NCI-H187 treated with DMSO at 0.1 percent for 48 hours (cell line): ENCODE data around the gene BCAS1.

ENCODE experiments used
- DNase-seq: peaks from one replicate; lab custom pipeline; 2025; lab: John Stamatoyannopoulos, UW

Gene BCAS1

GRCh38 chr20:54102543-54102942 lies 32.1 kb upstream of the BCAS1 start:
- no peak for DNase-seq

GRCh38 chr20:54100563-54100962 lies 30.2 kb upstream of the BCAS1 start:
- no peak for DNase-seq

- no peak for DNase-seq
Observed at GRCh38 chr20:54099894-54100293, 29.5 kb upstream of the BCAS1 start.

DNA sequence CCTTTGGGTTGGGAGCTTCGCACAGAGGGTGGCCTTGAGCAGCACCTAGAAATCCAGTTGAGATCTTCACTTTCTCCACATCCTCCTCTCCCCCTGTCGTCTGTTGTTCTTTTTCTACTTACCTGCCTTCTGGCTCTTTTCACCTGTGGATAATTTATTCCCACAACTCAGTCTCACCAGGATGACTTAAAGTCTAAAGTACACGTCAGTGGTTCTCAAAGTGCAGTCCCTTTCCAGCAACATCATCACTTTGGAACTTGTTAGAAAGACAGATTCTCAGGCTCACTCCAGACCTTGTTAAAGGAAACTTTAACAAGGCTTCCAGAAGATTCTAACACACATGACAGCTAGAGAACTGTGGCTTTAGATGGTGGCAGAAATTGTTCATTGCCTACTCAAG lies 27.7 kb upstream of the BCAS1 start:
- DNase-seq = no peak

- DNase-seq = no peak
Observed at GRCh38 chr20:54097236-54097529, 26.8 kb upstream of the BCAS1 start.

DNA sequence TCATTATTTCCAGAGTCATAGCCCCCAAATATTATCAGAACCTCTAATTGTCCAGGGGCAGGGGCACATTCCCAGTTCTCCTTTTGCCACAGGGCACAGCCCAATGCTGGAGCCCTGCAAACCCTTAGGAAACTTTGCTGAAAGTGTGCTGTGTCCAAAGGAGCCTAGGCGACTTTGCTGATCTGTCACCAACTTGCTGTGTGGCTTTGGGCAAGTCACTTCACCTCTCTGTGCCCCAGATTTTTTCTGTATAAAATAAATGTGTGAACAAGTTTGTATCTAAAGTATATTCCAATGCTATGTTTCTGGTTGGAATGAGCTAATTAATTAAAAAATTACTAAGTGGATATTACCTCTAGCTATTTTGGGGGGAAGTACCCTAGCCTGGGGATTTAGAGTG lies 25.4 kb upstream of the BCAS1 start:
- no peak for DNase-seq

DNA sequence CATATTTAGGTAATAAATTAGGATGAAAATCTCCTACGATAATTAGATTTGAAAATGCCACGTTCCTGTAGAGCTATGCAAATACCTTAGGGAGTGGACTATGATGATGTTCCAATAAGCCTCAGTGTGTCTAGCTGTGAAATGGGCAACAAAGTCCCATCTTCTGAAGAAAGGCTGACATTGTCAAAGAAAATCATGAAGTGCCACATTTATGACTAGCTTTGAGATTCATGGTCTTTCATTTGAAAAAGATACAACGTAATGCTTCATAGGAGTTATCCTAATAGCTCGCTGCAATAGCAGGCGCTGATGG lies 23.8 kb upstream of the BCAS1 start:
- no peak for DNase-seq

DNA sequence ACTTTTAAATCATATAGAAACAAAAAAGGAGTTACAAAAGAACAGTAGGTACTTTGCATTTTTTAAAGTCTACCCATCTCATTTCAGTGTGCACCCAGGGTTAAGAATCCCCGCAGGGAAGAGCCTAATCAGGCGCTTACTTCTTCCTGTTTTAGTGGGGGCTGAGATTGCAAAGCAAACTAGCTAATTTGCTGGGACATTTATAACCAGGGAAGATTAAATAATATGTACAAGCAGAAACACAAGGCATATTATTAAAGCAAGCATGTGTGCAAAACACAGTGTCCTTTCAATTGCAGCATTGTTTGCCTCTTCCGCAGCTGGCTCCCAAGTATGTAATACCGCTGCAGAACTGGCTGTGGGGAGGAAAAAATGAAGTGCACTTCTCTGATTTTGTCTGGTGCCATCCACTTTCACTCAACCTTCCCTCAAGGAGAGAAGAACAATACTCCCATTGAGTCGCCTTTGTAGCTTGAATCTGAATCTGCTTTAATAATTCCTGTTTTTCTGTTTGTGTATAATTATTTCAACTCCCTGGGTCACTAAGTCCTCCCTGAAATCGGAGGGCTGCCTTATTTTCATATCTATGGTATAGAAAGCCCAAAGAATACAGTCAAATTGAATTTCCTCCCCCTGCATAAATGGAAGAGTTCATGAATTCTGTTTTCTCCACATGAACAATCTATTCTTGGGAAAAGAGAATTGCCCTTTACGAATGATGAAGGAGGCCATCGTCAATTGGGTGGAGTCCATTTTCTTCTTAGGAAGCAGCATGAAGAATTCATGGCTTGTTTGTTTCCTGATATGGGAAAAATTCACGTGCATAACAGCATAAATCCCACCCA lies 23.3 kb upstream of the BCAS1 start:
- no peak for DNase-seq

DNA sequence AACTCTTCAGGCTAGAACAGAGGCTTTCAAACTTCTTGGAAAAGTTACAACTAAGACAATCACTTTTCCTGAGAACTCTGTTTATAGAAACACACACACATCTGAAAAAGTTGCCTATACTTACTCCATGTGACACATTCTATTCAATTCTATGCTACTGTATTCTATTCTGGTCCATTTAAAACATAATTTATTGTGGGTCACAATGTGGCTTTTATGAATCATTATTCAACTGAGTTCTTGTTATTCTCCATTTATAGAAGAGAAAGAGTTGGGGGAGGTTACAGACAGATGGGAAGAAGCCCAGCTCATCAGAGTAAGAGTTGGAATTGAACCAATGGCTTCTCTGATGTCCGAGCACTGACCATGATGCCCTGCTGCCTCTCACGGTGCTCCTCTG lies 21.6 kb upstream of the BCAS1 start:
- DNase-seq = no peak

- no peak for DNase-seq
Observed at GRCh38 chr20:54091120-54091480, 20.7 kb upstream of the BCAS1 start.

DNA sequence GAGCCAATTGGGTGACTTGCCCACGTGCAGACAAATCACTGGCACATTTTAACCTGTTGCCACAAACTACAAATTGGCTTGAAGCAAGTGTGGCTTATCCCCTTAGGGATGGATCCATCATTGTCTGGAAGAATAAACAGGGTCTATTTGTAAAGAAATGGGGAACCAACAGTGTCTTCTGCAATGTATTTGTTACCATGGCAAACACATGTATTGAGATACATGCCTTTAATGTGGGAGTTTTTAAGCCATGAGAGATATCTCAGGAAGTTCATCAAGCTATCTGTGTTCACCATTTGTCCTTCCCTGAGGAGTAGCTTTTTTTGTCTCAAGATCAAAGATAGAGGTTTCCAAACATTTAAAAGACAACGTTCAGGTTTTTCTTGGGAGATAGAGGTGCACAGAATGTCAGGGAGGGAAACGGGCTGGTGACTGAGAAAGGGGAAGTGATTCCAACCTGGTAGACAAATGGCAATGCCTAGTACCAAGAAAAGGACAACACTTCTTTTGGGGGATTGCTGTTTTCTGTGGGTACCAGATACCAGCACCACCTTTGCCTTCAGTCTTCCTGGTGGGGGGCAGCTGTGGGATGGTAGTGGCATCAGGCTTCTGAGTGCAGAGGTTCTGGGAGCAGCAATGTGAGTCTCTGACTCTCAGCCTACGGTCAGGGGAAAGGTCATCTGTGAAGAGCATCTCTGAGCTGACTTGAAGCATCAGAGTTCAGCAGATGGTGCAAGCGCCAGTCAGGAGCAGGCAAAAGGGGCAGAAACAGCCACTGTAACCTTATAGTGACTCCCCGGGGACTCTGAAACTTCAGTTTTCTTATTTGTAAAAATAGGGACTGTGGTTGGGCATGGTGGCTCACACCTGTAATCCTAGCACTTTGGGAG lies 20.1 kb upstream of the BCAS1 start:
- no peak for DNase-seq

GRCh38 chr20:54088430-54088829 lies 18.0 kb upstream of the BCAS1 start:
- no peak for DNase-seq

DNA sequence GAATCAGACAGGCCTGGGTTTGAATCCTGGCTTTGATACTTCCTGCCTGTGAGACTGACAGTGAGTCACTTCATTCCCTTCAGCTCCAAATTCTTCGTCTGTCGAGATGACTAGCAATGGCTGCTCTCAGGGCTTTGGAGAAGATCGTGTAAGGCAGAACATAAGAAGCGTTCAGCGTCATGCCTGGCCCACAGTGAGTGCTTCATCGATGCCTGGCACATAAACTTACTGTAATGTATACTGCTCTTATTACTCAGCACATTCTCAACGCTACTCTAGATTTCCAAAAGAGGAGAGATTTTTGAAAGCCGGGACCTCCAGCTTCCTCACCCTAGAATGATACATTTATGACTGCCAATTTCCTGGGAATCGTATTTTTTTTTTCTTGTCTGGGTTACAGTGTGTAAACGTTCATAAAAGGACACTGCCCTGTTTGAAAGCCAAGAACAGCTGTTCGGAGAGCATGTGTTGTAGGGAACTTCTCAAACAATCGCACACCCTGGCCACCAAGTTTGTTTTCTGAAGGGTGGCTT lies 16.2 kb upstream of the BCAS1 start:
- DNase-seq = no peak

DNA sequence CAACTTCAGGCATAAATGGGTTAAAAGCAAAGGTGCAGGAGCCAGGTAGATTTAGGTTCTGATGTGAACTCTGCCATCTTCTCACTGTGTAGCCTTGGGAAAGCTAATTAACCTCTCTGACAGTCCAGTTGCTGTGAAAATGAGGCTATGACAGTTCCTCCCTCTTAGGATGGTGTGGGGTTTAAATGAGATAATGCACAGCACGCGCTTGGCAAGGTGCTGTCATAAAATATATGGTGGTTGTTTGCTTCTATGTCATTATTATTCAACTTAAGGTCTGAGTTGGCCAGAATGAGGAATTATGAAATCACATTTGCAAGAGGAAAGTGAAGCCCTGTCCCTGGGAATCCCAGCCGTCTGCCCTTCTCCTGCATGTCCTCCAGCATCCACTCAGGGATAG lies 15.5 kb upstream of the BCAS1 start:
- DNase-seq = no peak

- DNase-seq = no peak
Observed at GRCh38 chr20:54085425-54085824, 15.0 kb upstream of the BCAS1 start.

- DNase-seq = no peak
Observed at GRCh38 chr20:54084727-54085388, 14.5 kb upstream of the BCAS1 start.

DNA sequence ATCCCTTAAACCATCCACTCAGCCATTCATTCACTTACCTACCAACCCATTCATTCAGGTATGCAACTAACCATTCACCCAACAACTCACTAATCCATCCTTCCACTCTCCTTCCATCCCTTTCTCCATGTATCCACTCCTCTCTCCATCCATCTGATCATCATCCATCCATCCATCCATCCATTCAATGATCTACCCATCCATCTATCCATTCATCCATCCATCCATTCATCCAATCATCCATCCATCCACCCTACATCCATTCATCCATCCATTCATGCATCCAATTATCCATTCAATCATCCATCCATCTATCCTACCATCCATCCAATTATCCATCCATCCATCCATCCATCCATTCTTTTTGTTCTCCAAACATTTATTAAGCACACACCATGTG lies 13.8 kb upstream of the BCAS1 start:
- no peak for DNase-seq

DNA sequence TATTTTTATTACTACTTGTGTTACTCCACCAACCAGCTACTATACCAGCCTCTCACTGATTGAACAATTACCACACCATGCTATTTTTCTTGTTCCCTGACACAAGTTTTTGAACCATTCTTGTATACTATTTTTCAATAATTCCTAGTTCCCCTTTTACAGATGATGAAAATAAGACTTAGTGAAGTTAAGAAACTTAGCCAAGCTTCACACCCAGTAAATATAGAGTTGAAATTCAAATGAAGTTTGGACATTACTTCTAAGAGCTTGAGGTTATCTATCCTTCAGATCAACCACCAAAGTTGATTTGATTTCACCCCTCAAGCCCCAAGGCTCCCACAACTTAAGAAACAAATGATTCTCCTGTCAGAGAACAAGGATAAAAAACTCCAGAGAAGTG lies 13.1 kb upstream of the BCAS1 start:
- no peak for DNase-seq

DNA sequence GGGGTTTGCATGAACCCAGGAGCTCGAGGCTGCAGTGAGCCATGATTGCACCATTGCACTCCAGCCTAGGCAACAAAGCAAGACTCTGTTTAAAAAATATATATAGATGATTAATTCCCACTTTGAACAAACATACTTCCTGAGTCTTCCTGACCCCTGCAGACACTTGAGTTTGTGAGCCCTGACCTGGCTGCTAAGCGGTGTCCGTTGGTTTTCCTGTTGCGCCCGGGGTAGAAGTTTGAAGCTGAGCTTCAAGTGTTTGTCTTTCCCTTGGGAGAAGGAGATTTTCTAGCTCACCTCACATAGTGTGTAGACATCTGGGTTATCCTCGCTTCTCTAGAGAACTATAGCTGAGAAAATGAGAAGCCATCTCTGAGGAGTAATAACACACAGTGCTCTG lies 11.7 kb upstream of the BCAS1 start:
- DNase-seq = no peak

GRCh38 chr20:54079652-54080051 lies 9.3 kb upstream of the BCAS1 start:
- DNase-seq = no peak

- no peak for DNase-seq
Observed at GRCh38 chr20:54078296-54078984, 8.0 kb upstream of the BCAS1 start.

GRCh38 chr20:54076259-54076658 lies 5.9 kb upstream of the BCAS1 start:
- DNase-seq = no peak
